HG02642 (cell line): Measurements from ENCODE around the gene CNST.
"Not testable (repeated sequence)": the region's sequence is repeated elsewhere in the genome, so short reads cannot be mapped to it uniquely, and the experiment has no call there.

Source experiments
- ATAC-seq: cut with Tn5 transposase; IDR thresholded peaks from one replicate; pipeline ENCODE4 v1.9.1; 2021; ENCODE audit warnings: mild to moderate bottlenecking; ENCODE audit not compliant: unreplicated experiment, poor library complexity

CNST gene

GRCh38 chr1:246554201-246554600 lies 12.1 kb upstream of the CNST start:
- no peak for ATAC-seq

GRCh38 chr1:246558041-246558440 lies 8.2 kb upstream of the CNST start:
- no peak for ATAC-seq

DNA sequence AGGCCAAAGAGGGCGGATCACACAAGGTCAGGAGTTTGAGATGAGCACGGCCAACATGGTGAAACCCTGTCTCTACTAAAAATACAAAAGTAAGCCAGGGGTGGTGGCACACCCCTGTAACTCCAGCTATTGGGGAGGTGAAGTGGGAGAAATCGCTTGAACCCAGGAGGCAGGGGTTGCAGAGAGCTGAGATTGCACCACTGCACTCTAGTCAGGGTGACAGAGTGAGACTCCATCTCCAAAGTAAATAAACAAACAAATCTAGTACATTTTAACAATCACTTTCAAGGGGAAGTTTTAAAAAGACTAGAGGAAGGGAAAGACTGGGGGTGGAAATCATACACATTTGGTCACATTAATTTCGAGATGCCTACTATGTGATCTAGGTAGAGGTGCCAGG lies 6.9 kb upstream of the CNST start:
- ATAC-seq = no peak

GRCh38 chr1:246560833-246561232 lies 5.4 kb upstream of the CNST start:
- ATAC-seq = not testable (repeated sequence)

GRCh38 chr1:246564839-246565750 lies 1.2 kb upstream of the CNST start:
- no peak for ATAC-seq

GRCh38 chr1:246565751-246566127 lies 517 bp upstream of the CNST start:
- no peak for ATAC-seq

GRCh38 chr1:246566813-246567645 lies 773 bp downstream of the CNST start:
- ATAC-seq = peak; percentile 28

DNA sequence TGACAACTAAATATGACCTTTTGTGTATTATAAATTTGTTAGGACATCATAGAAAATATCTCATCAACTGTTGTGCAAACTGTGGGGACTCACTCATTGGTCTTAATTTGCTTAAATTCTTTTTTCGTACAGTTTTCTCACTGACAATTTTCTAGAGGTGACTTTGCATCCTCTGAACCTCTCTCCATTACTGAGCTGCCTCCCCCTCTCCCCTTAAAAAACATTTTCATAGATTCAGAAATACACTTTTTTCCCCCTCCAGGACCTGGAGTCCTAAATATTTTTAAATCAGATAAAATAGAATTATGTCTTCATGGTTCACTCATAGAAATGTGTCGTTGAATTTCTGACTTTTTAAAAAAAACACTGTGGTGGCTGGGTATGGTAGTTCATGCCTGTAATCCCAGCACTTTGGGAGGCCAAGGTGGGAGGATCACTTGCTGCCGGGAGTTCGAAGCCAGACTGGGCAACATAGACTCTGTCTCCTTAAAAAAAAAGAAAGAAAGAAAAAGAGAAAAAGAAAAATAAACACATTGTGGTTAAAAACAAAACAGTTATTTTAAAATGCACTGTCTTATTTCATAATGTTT lies 1.5 kb downstream of the CNST start:
- ATAC-seq = no peak

DNA sequence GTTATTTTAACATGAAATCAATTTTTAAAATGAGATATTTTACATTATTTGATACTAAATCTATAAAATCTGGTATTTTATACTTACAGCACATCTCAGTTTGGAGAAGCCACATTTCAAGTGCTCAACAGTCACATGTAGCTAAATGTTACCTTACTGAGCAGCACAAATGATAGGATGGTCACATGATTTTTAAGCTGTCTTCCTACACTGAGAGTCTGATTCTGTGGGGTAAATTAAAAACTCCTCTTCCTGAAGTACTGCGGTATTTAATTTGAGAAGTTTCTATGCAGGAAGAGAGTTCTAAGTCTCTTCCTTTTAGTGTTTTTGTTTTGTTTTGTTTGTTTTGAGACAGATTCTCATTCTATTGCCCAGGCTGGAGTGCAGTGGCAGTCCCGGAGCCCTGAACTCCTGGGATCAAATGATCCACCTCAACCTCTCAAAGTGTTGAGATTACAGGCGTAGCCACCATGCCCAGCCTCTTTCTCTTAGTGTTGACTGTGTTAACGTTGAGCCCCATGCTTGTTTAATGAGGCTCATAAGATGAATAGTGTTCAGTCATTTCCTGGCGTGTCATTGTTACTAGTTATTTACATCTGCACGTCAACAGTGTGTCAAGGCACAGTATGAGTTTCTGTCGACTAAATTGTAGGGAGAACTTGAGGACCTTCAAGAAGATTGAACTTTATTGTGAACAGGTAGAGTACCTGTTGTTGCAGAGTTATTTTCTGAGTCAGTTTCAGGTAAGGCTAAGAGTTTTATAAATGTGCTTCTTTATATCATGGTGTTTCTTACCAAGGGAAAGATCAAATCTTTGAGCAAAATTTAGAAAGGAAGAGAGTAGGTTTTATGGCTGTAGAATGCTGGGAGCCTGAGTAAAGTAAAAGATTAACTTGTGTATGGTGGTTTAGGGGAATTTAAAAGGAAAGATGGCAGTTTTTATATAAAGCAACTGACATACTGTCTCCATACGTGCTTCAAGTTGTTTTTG lies 3.3 kb downstream of the CNST start:
- no peak for ATAC-seq

DNA sequence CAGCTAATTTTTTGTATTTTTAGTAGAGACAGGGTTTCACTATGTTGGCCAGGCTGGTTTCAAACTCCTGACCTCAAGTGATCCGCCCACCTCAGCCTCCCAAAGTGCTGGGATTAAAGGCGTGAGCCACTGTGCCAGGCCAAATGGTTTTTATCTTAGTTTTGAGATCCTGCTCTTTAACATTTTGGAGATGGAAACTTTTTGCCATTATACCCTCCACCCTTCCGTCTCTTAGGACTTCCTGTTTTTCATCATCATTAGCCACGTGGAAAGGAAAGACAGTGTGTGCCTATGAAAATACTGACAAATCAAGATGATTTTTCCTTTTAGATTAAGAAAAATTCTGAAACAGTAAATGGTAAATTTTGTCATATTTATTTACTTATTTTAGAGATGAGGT lies 5.1 kb downstream of the CNST start:
- not testable (repeated sequence) for ATAC-seq

- no peak for ATAC-seq
Measured at GRCh38 chr1:246571953-246572352, 5.7 kb downstream of the CNST start.

DNA sequence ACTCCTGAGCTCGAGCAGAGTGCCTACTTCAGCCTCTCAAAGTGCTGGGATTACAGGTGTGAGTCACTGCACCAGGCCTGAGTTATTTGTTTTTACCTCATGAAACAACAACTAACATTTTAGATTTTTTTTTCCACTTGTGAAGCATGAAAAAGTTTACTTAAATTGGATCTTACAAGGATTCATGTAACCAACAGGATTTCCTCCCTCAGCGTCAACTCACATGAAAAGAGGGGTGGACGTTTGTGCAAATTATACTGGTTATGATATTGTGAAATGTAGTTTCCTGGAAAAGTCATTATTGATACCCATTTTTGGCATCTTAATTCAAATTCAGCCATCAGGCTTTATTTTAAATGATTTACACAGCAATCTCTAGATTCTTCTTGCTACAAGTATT lies 6.5 kb downstream of the CNST start:
- no peak for ATAC-seq

DNA sequence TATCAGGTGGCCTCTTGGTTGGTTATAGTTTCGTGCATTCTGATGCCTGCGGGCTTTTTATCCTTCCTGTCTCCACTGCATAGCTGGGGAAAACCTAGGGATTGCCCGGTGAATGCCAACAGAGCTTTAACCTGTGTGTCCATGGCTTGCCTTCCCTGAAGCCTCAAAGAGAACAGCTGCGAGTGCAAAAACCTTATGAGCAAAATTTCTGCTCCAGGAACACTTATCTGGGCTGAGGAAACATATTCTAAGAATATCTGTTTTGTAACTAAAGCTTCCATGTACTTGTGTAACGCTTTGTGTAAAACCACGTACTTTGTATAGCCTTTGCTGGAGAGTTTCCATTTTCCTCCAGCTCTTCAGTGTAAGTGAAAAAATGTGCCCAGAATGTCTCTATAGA lies 7.2 kb downstream of the CNST start:
- ATAC-seq = no peak

GRCh38 chr1:246576709-246577032 lies 10.4 kb downstream of the CNST start:
- no peak for ATAC-seq

DNA sequence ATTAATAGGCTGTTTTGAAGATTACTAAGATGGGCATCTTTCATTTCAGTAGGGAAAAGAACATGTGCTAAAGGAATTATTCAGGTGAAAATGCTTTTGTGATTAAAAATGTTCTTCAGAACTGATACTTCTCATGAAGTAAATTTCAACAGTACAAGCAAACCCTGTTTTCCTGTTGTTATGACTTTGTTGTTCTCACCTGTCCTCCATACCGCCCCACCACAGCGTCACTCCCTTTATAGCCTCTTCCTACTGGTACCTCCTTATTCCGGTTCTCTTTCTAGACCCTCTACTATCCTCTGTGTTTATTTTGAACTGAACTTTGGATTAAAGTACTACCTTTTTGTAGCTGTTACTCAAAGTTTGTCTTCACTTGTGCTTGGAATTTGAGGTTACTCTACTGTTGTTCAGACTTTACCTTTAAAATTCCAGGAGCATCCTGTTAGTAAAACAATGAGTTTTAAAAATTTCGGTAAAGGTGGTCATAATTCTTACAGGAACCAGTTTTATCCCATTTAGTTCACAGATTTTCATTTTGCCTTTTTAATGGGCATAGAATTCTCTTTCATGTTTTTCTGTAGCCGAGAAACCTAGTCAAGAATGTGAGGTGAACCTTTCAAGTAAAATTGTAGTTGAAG lies 10.9 kb downstream of the CNST start:
- no peak for ATAC-seq

- no peak for ATAC-seq
Measured at GRCh38 chr1:246577720-246578106, 11.5 kb downstream of the CNST start.

GRCh38 chr1:246579818-246580217 lies 13.6 kb downstream of the CNST start:
- ATAC-seq = peak; percentile 80

GRCh38 chr1:246580497-246581370 lies 14.5 kb downstream of the CNST start:
- no peak for ATAC-seq
